Heart left ventricle (tissue), 13 donors: ENCODE data around the gene C14orf180.

Experiments
- POLR2A ChIP-seq, 2 donors: fragments of 450-650 bp; IDR thresholded peaks; one replicate each; pipeline ENCODE4 v1.6.1; 2017; ENCODE audit warnings: antibody characterized with exemption in 2 of 2, mild to moderate bottlenecking in 2 of 2, moderate library complexity in 2 of 2
- TF ChIP-seq, protein P1 (sequence below), 12 donors: fragments of 200-600 bp; sonication (generic) in 4 of 12; IDR thresholded peaks; one replicate each; pipeline versions ENCODE4 v1.5.0 to v1.8.0; 2018 to 2022; ENCODE audit warnings: antibody characterized with exemption in 12 of 12, mild to moderate bottlenecking in 5 of 12
- donor health status: ischemic (EF 13 %, LVEDD 7.1; RV severe dilation, severe dysfunction).
- donor health status: DM: no; HTN: yes; CAD: no.
- donor health status: DM: no; HTN: no; CAD: no.
- donor health status: ischemic (EF 25% LVEDD 6.9; RV normal size, moderate dysfunction).
- donor health status: ischemic (EF 25% LVEDD 5.7; RV mildly dilated, moderate dysfunction).
- donor health status: ischemic (EF 35%, LVEDD 5.7; RV mildly dilated, moderate dysfunction).
- donor health status: nonischemic (EF 11% LVEDD 7.7; RV severe dilation, severe dysfunction).
- donor health status: DM: yes; HTN: yes; CAD: no.
- donor health status: PGD.
- donor health status: ischemic (EF 29% LVEDD 5.4; RV normal size, mild dysfunction).
- donor health status: nonischemic (EF 23%, LVEDD 6.1; RV moderate dilation, normal function).

DNA sequence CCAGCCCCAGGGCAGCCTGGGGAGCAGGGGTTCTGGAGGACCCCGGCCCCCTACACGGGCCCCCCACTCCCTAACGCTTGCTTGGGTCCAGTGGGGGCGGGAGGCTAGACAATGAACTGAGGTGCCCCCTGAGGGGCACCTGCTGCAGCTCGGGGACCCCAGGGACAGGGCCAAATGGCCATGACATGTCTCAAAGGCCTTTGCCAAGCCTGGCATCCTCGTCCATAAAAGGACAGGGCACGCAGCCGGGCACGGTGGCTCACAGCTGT is 11.7 kb upstream of the C14orf180 start:
- no peak for TF ChIP-seq POLR2A (IDR thresholded peaks at IDR 0.05)
- TF ChIP-seq, protein P1, sequence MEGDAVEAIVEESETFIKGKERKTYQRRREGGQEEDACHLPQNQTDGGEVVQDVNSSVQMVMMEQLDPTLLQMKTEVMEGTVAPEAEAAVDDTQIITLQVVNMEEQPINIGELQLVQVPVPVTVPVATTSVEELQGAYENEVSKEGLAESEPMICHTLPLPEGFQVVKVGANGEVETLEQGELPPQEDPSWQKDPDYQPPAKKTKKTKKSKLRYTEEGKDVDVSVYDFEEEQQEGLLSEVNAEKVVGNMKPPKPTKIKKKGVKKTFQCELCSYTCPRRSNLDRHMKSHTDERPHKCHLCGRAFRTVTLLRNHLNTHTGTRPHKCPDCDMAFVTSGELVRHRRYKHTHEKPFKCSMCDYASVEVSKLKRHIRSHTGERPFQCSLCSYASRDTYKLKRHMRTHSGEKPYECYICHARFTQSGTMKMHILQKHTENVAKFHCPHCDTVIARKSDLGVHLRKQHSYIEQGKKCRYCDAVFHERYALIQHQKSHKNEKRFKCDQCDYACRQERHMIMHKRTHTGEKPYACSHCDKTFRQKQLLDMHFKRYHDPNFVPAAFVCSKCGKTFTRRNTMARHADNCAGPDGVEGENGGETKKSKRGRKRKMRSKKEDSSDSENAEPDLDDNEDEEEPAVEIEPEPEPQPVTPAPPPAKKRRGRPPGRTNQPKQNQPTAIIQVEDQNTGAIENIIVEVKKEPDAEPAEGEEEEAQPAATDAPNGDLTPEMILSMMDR (IDR thresholded peaks at IDR 0.05): no peak
